Muscle layer of colon (tissue), 2 donors: ENCODE data around the gene GRID1.

Source experiments
- H3K27ac ChIP-seq: one replicate; pipeline ENCODE4 v1.7.0; 2013; ENCODE audit warnings: low read depth, mild to moderate bottlenecking, low read length, moderate library complexity
- H3K27me3 ChIP-seq, 2 donors: one replicate each; pipeline ENCODE4 v1.7.0; 2013; ENCODE audit warnings: low read length in 2 of 2, mild to moderate bottlenecking in 2 of 2; ENCODE audit not compliant: insufficient read depth in 2 of 2, control insufficient read depth in 1 of 2
- H3K36me3 ChIP-seq: one replicate; pipeline ENCODE4 v1.7.0; 2013; ENCODE audit warnings: mild to moderate bottlenecking, low read length; ENCODE audit not compliant: insufficient read depth
- H3K4me1 ChIP-seq: one replicate; pipeline ENCODE4 v1.7.0; 2013; ENCODE audit warnings: mild to moderate bottlenecking, low read length; ENCODE audit not compliant: insufficient read depth
- H3K4me3 ChIP-seq, 2 donors: one replicate each; pipeline ENCODE4 v1.7.0; 2013; ENCODE audit warnings: low read length in 2 of 2, low read depth in 1 of 2, mild to moderate bottlenecking in 1 of 2, moderate library complexity in 1 of 2
- H3K9ac ChIP-seq: one replicate; pipeline ENCODE4 v1.7.0; 2013; ENCODE audit warnings: low read length
- H3K9me3 ChIP-seq: one replicate; pipeline ENCODE4 v1.7.0; 2013; ENCODE audit warnings: mild to moderate bottlenecking, low read length
- donor health status: abdominal sarcoma.
- donor health status: Adenocarcinoma of cecum.

The GRID1 gene

DNA sequence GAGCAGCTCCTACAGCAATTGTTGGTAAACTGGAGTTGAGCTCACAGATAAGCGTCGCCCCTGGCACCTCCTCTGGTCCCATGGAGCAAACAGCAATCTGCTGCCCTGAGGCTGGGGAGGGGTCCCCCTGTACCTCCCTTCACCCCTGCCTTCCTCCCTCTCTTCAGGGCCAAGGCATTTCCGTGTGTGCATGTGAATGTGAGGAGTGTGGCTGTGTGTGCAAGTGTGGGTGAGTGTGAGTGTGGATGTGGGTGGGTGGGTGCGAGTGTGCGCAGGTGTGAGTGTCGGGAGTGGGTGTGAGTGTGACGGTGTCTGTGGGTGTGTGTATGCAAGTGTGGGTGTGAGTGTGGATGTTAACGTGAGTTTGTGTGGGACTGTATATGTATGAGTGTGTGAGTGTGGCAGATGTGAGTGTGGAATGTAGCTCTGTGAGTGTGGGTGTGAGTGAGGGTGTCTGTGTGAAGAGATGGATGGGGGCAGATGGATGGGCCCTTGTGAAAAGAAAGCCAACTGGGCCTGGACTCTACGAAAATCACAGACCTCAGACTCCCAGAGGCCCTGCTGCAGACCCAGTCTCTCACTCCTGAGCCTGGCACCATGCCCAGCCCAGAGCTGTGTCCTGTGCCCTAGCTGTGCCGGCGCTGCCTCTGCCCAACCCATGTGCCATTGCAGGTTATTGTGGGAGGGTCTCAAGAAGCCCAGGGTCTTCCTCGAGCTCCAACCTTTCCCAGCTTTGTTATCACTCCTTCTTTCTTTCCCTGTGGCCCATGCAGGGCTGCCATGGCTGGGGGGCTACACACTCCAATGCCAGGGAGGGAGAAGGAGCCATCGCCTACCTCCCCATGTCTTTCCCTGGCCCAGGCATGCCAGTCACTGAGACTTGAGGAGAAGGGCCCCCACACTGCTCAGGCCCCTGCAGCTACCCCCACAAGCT is 73.9 kb downstream of the GRID1 start:
- Histone ChIP-seq H3K27ac (no peak overlapping the region), H3K9me3 (no peaks in the 10 kb centered on the region), H3K9ac (no peak overlapping the region), H3K4me1 (no peaks in the 10 kb centered on the region), H3K27me3 (no peaks in the 10 kb centered on the region), H3K4me3 (no peak overlapping the region), H3K36me3 (no peaks in the 10 kb centered on the region)

DNA sequence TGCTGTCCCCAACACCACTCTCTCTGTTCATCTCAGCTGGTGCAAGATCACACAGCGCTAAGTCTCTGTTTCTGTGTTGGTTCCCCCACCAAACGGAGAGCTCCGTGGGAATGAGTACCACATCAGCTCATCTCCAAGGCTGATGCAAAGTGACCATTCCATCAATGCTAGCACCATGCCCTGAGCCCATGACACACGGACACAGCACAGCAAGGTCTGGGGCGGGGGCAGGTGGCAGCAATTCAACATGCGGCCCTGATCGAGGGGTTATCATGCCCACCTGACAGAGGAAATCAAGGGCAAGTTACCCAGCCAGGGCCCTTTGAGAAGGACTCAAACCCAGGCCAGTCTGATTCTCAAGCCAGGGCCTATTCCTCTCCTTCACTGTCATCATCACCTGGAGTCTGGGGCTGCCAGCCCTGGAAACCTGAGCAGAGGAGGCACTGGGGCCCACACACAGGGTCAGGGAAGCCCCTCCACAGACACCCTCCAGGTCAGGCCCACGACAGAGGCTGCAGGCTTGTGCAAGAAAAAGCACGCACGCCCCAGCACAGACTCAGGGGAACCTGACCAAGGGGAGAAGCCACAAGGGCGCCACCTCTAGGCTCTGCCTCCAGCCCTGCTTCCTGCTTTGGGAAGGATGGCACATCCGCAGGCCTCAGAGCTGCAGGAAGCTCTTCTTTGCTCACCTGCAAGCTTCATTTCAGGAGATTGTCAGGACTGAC is 74.8 kb downstream of the GRID1 start:
- H3K27ac ChIP-seq, result no peak overlapping the region
- no peaks in the 10 kb centered on the region for H3K27me3 ChIP-seq
- no peaks in the 10 kb centered on the region for H3K4me1 ChIP-seq
- H3K9me3 ChIP-seq, result no peaks in the 10 kb centered on the region
- H3K4me3 ChIP-seq, result no peak overlapping the region
- H3K9ac ChIP-seq, result no peak overlapping the region
- no peaks in the 10 kb centered on the region for H3K36me3 ChIP-seq

DNA sequence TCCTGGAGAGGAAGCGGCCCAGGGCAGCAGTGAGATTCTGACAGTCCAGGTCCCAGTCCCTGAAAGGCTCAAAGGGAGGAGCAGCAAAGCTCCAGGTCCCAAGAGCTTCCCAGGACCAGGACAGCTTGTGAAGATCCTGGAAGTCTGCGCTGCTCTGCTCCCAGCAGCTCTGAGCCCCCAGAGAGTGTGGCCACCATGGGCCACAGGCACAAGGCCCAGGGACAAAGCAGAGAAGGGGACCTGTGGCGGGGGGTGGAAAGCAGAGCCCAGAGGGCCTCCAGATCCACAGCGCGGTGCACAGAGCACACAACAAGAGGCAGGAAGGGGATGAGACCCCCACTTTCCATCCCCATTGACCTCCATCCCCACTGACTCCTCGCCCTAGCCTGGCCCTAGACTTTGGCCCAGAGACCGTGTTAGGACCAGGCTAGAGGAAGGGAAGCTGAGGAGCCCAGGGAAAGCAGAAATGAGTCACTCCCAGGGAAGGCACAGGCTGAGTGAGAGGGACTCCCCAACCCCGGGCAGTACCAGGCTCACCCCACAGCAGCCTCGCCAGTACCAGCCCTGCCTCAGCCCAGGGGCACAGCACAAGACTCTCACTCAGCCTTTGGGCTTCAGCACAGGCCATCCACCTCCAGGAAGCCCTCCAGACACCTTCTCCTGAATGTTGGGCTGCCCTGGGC is 75.5 kb downstream of the GRID1 start:
- Histone ChIP-seq H3K27ac (no peak overlapping the region), H3K9me3 (no peaks in the 10 kb centered on the region), H3K9ac (no peak overlapping the region), H3K4me3 (no peak overlapping the region), H3K4me1 (no peaks in the 10 kb centered on the region), H3K36me3 (no peaks in the 10 kb centered on the region), H3K27me3 (no peaks in the 10 kb centered on the region)

GRCh38 chr10:86289577-86289868 is 77.1 kb downstream of the GRID1 start:
- Histone ChIP-seq H3K36me3 (no peaks in the 10 kb centered on the region), H3K27me3 (no peaks in the 10 kb centered on the region), H3K9me3 (no peaks in the 10 kb centered on the region), H3K4me3 (no peak overlapping the region), H3K9ac (no peak overlapping the region), H3K27ac (no peak overlapping the region), H3K4me1 (no peaks in the 10 kb centered on the region)

- no peaks in the 10 kb centered on the region for H3K36me3 ChIP-seq
- H3K4me1 ChIP-seq, result no peaks in the 10 kb centered on the region
- H3K9ac ChIP-seq, result no peak overlapping the region
- no peak overlapping the region for H3K4me3 ChIP-seq
- H3K27ac ChIP-seq, result no peak overlapping the region
- H3K27me3 ChIP-seq, result no peaks in the 10 kb centered on the region
- H3K9me3 ChIP-seq, result no peaks in the 10 kb centered on the region
Measured at GRCh38 chr10:86288695-86289576, 77.7 kb downstream of the GRID1 start.

GRCh38 chr10:86287966-86288579 is 78.5 kb downstream of the GRID1 start:
- no peaks in the 10 kb centered on the region for H3K27me3 ChIP-seq
- no peaks in the 10 kb centered on the region for H3K9me3 ChIP-seq
- H3K4me1 ChIP-seq, result no peaks in the 10 kb centered on the region
- no peak overlapping the region for H3K4me3 ChIP-seq
- no peak overlapping the region for H3K9ac ChIP-seq
- H3K36me3 ChIP-seq, result no peaks in the 10 kb centered on the region
- no peak overlapping the region for H3K27ac ChIP-seq

DNA sequence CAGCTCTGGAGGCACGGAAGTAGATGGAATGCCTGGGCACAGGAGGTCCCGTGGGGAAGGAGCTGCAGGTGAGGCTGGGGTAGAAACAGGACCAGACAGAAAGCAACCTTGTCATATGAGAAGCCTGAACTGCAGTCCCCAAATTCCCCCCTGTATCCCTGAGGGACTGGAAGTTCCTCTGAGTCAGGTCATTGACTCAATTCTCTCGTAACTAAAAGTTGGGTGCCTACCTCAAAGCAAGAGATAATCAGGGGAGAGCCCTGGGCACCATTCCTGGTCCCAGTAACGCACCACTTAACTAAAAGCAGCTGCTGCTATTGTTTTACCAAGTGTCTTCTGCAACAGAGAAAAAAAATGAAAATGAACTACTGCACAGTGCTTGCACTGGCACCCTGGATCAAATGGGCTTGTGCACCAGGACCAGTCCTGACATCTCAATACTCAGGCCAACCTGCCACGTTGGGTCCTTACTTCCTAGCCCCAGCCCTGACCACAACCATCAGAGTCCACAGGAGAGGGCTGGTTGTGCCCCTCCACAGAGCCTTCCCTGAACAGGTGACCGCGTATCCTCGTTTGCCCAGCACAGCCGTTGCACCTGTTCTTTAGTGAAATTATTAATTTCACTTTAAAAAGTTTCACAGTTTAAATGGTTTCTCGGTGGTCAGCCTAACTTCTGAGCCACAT is 79.3 kb downstream of the GRID1 start:
- no peaks in the 10 kb centered on the region for H3K27me3 ChIP-seq
- H3K9ac ChIP-seq, result no peak overlapping the region
- H3K4me3 ChIP-seq, result no peak overlapping the region
- no peaks in the 10 kb centered on the region for H3K4me1 ChIP-seq
- H3K36me3 ChIP-seq, result no peaks in the 10 kb centered on the region
- H3K27ac ChIP-seq, result no peak overlapping the region
- no peaks in the 10 kb centered on the region for H3K9me3 ChIP-seq

DNA sequence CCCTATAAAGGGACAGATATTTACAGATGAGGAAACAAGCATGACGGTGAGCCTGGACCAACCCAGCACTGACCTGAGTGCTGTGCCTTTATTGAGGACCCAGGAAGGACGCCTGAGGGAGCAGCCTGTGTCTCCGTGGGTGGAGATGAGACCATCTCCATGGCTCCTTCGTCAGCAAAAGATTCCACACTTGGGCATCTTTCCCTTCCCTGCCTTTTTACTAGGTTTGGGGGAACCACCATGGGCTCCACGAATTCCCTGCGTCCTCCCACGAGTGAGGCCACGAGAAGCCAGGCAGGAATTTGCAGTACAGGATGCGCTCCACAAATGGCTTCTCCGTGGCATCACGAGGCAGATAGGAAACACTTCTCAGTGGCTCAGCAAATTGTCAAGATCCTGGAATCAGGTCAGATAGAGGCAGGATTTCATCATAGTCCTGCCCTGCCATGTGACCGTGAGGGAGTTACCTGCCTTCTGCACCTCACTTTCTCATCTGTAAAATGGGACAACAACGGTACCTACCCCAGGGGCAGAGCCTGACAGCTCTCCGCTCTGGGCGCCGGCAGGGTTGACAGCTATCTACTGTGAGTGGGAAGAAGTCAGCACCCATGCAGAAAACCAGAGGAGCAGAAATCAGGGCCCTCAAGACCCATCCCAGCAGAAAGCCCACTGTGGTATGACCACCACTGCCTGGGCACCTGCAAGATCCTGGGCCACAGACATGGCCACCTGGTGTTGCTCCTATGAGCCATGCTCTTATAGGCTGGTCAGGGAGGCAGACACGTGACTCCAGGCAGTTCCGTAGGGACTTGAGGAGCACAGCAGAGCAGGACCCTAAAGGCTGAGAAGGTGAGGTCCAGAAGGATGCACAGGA is 80.1 kb downstream of the GRID1 start:
- no peak overlapping the region for H3K9ac ChIP-seq

DNA sequence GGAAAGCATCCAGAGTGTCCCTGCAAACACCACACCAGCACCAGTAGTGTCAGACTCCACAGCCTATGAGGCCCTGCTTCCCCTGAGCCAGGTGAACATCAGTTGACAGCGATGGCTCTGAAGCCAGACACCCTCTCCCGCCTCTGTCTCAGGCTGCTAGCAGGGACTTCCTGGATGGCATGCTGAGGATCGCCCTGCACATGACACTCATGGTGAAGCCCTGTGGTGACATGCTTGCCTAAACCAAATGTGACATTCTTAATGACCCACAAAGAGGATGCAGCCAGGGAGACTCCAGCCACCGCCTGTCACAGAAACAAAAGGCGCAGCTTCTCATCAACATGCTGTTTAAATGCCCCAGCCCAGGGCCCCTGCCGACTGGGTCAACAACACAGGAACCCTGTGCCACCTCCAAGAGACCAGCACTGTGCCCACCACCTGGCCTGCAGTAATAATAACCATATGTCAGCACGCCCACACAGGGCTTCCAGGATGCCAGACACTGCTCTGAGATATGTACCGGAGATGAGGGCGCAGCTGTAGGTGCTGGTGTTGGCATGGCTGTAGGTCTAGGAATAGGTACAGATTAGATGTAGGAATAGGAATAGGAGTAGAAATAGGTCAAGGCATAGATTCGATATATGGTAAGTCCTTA is 81.3 kb downstream of the GRID1 start:
- no peaks in the 10 kb centered on the region for H3K4me1 ChIP-seq
- H3K36me3 ChIP-seq, result no peaks in the 10 kb centered on the region
- H3K4me3 ChIP-seq, result no peak overlapping the region
- H3K9ac ChIP-seq, result no peak overlapping the region
- no peaks in the 10 kb centered on the region for H3K27me3 ChIP-seq
- H3K27ac ChIP-seq, result no peak overlapping the region
- H3K9me3 ChIP-seq, result no peaks in the 10 kb centered on the region

More for the DNA sequence above, 80.1 kb downstream of the GRID1 start:
- Histone ChIP-seq H3K4me3 (no peak overlapping the region), H3K27ac (no peak overlapping the region), H3K4me1 (no peaks in the 10 kb centered on the region), H3K9me3 (no peaks in the 10 kb centered on the region), H3K27me3 (no peaks in the 10 kb centered on the region), H3K36me3 (no peaks in the 10 kb centered on the region)
